ENCODE data around the gene CHD9NB. TPM values are rescaled to one million over a fixed set of nuclear protein-coding genes. Genes with fewer than 3 reads are reported as not detected.

The CHD9NB gene
- total RNA-seq, 1 experiment from 2014 or later: 2.8 TPM

DNA sequence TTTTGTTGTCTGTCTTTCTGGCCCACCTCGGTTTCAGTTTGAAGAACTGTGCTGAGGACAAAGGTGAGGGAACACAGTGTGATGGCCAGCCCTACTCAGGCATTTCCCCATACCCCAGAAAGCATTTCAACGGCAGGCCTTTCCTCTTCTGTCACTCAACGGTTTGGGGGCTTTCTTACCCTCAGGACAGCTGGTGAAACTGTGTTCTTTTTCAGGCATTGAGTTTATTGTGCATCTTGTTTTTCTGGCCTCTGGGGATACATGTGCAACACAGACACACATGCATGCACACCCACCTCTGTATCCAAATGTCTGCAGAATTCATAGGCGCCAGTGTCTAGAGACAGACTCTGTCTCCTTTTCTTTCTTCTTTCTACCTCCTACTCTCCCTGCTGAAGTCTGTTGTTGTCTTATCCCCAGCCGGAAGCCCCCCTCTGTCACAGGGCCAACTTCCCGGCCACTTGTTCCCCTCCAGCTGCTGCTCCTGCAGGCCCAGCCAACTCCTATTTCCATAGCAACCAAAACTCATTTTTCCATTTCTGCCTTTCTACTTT, 19.1 kb upstream of the CHD9NB start:
- TF ChIP-seq, protein P1, sequence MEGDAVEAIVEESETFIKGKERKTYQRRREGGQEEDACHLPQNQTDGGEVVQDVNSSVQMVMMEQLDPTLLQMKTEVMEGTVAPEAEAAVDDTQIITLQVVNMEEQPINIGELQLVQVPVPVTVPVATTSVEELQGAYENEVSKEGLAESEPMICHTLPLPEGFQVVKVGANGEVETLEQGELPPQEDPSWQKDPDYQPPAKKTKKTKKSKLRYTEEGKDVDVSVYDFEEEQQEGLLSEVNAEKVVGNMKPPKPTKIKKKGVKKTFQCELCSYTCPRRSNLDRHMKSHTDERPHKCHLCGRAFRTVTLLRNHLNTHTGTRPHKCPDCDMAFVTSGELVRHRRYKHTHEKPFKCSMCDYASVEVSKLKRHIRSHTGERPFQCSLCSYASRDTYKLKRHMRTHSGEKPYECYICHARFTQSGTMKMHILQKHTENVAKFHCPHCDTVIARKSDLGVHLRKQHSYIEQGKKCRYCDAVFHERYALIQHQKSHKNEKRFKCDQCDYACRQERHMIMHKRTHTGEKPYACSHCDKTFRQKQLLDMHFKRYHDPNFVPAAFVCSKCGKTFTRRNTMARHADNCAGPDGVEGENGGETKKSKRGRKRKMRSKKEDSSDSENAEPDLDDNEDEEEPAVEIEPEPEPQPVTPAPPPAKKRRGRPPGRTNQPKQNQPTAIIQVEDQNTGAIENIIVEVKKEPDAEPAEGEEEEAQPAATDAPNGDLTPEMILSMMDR (conservative IDR thresholded peaks at IDR 0.05): no peak
- no peak for TF ChIP-seq EZH2 (IDR thresholded peaks at IDR 0.05; ENCODE audit: low read depth)
- DNase-seq: no peak
- POLR2A ChIA-PET (ENCODE audit: unreplicated experiment): no interaction called here
- H3F3A ChIP-seq (ENCODE audit: insufficient read depth, low read depth): no peaks in the 10 kb centered on the region
- no TSS peak for BruUV-seq (replicated peaks)
- no peaks in the 10 kb centered on the region for H3K36me3 ChIP-seq (ENCODE audit: low read depth)
- H3K27me3 ChIP-seq (ENCODE audit: insufficient read depth, low read depth): no peaks in the 10 kb centered on the region
- intact Hi-C loops (cut with micrococcal nuclease; ENCODE audit: unreplicated experiment): no loop called here
- no peak overlapping the region for H3K4me3 ChIP-seq
- no peaks in the 10 kb centered on the region for H3K9me2 ChIP-seq (ENCODE audit: insufficient read depth)
- H4K20me1 ChIP-seq (ENCODE audit: insufficient read depth): no peaks in the 10 kb centered on the region
- CTCF ChIA-PET: no interaction called here
- H3K79me2 ChIP-seq (ENCODE audit: low read depth): no peaks in the 10 kb centered on the region
- no peak overlapping the region for H3K27ac ChIP-seq
- H3K4me1 ChIP-seq (replicated peaks; ENCODE audit: insufficient read depth): no peaks in the 10 kb centered on the region
- no peak overlapping the region for H3K4me2 ChIP-seq
- H2AFZ ChIP-seq: no peak overlapping the region
- H3K9me3 ChIP-seq (ENCODE audit: insufficient read depth, low read depth): no peaks in the 10 kb centered on the region

DNA sequence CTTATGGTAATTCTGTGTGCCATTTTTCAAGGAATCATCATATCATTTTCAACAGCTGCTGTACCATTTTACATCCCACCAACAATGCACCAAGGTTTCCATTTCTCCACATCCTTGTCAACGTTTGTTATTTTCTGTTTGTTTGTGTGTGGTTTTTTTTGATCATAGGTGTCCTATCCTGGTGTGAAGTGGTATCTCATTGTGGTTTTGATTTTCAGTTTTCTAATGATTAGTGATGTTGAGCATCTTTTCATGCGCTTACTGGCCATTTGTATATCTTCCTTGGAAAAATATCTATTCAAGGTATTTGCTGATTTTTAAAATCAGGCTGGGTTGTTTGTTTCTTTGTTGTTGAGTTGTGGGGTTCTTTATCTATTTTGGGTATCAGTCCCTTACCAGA, 17.1 kb upstream of the CHD9NB start:
- Histone ChIP-seq H3K36me3 (ENCODE audit: low read depth) (no peaks in the 10 kb centered on the region), H3K79me2 (ENCODE audit: low read depth) (no peaks in the 10 kb centered on the region), H2AFZ (no peak overlapping the region), H3K4me1 (replicated peaks; ENCODE audit: insufficient read depth) (no peaks in the 10 kb centered on the region), H3K27me3 (ENCODE audit: insufficient read depth, low read depth) (no peaks in the 10 kb centered on the region), H3F3A (ENCODE audit: insufficient read depth, low read depth) (no peaks in the 10 kb centered on the region), H3K9me2 (ENCODE audit: insufficient read depth) (no peaks in the 10 kb centered on the region), H3K27ac (no peak overlapping the region), H4K20me1 (ENCODE audit: insufficient read depth) (no peaks in the 10 kb centered on the region), H3K9me3 (ENCODE audit: insufficient read depth, low read depth) (no peaks in the 10 kb centered on the region), H3K4me3 (no peak overlapping the region), H3K4me2 (no peak overlapping the region)
- DNase-seq: no peak
- intact Hi-C loops (cut with micrococcal nuclease; ENCODE audit: unreplicated experiment): no loop called here
- CTCF ChIA-PET: no interaction called here
- TF ChIP-seq, protein P1 (conservative IDR thresholded peaks at IDR 0.05): no peak
- no peak for TF ChIP-seq EZH2 (IDR thresholded peaks at IDR 0.05; ENCODE audit: low read depth)
- no TSS peak for BruUV-seq (replicated peaks)
- POLR2A ChIA-PET (ENCODE audit: unreplicated experiment): no interaction called here

DNA sequence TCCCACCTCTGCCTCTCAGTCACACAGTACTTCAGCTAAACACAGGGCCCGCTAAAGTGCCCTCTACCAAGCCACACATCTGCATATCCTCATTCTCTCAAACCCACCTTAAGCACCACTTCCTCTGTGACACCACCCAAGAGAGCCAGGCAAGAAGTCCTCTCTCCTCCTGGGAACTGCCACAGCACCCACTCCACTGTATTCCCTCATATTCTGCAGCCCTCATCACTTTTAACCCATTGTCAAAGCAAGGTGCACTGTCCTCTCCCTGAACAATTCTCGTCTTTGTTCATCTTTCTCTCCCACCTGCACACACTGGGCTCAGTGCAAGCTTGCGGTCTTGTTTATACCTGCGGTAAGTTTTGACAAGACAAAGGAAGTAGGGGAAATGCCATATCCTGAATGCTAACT, 15.7 kb upstream of the CHD9NB start:
- no peak for DNase-seq
- intact Hi-C loops (cut with micrococcal nuclease; ENCODE audit: unreplicated experiment): no loop called here
- Histone ChIP-seq H2AFZ (no peak overlapping the region), H3K9me2 (ENCODE audit: insufficient read depth) (no peaks in the 10 kb centered on the region), H4K20me1 (ENCODE audit: insufficient read depth) (no peaks in the 10 kb centered on the region), H3K4me1 (replicated peaks; ENCODE audit: insufficient read depth) (no peaks in the 10 kb centered on the region), H3K36me3 (ENCODE audit: low read depth) (no peaks in the 10 kb centered on the region), H3K4me2 (no peak overlapping the region), H3K9me3 (ENCODE audit: insufficient read depth, low read depth) (no peaks in the 10 kb centered on the region), H3K27ac (no peak overlapping the region), H3F3A (ENCODE audit: insufficient read depth, low read depth) (no peaks in the 10 kb centered on the region), H3K79me2 (ENCODE audit: low read depth) (no peaks in the 10 kb centered on the region), H3K4me3 (no peak overlapping the region), H3K27me3 (ENCODE audit: insufficient read depth, low read depth) (no peaks in the 10 kb centered on the region)
- ChIA-PET POLR2A (ENCODE audit: unreplicated experiment) (no interaction called here), CTCF (no interaction called here)
- TF ChIP-seq EZH2 (IDR thresholded peaks at IDR 0.05; ENCODE audit: low read depth): no peak
- TF ChIP-seq, protein P1 (conservative IDR thresholded peaks at IDR 0.05): no peak
- no TSS peak for BruUV-seq (replicated peaks)
